Activated CD4-positive, CD25-positive, alpha-beta regulatory T cell treated with anti-CD3 and anti-CD28 coated beads, Interleukin-2, amount 50 U/mL, for 16 hours (primary cell): ENCODE results near the gene ATP2B3.

ENCODE experiments used
- DNase-seq: peaks from one replicate; pipeline ENCODE4 v3.0.0-alpha.2; 2020; ENCODE audit warnings: low read depth, low spot score

Gene ATP2B3

DNA sequence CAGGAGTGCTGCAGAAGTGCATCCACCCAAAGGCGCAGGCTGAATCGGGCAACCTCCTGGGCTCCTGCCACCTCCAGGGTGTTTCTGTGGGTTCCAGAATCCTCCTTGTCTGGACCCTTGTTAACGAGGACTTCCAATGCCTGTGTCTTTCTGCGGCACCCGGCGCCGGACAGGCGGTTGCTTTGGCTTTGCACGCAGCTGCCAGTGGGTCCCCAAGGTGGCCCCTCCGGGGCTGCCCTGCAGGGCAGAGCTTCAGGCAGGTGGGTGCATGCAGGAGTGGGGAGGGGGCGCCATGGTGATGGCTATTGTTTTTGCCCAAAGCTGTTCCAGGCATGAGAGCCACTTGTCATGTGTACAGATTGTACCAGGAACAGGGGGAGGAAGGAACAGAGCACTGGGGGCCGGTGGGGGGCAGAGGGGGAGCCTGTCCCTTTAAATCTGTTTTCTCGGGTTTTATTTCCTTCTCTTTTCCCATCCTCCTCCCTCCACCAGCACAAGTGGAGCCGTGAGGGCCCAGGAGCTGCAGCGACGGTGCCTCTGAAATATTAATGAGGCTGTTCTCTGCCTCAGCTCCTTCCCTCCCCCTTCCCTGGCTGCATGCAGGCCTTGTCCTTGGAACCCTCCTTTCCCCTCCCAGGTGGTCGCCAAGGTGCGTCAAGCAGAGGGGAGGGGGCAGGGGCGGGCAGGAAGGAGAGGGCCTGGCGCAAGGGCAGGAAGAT, 13.1 kb downstream of the ATP2B3 start:
- no peak for DNase-seq

DNA sequence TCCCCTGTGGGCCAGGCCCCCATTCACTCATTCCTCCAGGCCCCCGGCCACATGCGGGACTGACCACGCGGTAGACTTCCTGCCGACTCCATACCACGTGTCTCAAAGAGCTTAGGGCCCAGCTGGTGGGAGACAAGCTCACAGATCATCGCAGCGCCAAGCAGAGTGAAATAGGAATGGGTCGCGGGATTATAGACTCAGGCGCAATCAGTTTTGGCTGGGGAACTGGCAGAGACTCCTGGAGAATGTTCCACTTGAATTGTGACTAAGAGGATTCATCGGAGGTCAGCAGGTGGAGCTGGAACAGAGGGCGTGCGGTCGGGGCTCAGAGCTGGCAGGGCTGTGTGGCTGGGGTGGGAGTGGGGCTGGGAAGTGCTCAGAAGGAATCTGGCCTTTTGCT, 15.6 kb downstream of the ATP2B3 start:
- DNase-seq, result no peak

DNA sequence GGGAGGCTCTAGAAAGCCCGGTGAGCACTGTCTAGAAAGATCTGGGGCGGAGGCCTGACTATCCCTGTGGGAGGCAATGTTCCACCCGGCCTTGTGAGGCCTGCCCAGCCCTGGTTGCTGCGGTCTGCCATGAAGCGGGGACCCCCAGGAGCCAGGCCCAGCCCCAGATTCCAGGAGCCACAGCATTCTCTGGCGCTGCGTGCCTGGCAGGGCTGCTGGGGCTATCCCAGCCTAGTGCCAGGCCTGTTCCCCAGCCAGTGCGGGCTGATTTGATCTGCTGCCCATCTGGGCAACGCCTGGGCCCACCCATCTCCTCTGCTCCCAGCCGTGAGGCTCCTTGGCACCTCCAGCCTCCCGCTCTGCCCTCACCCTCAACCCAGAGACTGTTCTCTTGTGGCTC, 19.6 kb downstream of the ATP2B3 start:
- DNase-seq, result no peak

DNA sequence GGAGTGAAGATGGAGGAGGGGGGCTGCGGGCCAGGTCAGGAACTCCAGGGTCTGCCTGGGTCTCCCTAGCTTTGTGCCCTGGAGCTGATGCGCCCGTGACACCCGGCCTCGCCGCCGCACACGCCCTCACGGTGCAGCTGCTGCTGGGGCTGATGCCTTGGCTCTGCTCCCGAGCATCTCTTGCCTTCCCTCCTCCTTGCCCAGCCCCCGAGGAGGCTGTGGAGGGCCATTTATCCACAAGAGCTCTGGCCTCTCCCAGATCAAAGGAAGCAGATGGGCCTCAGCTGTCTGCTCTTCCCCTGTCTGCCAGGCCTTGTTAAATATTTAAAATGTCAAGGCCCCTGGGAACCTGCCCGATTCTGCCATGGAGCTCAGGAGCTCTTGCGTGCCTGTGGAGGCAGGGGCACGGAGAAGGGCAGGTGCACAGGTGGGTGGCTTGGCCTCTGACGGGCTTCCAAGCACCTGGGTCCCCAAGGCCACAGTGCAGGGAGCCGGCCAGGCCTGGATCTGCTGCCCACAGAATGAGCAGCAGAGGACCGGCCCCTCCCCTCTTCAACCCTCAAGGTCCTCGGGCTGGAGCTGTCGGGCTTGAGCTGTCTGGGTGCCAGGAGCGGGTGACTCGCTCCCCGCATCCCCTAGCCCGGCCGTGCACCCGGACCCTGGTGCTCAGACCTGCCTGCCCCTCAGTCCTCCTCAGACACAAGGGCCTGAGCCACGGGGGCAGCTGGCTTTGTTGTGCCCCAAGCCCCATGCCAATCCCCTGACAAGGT, 20.3 kb downstream of the ATP2B3 start:
- DNase-seq, result no peak

DNA sequence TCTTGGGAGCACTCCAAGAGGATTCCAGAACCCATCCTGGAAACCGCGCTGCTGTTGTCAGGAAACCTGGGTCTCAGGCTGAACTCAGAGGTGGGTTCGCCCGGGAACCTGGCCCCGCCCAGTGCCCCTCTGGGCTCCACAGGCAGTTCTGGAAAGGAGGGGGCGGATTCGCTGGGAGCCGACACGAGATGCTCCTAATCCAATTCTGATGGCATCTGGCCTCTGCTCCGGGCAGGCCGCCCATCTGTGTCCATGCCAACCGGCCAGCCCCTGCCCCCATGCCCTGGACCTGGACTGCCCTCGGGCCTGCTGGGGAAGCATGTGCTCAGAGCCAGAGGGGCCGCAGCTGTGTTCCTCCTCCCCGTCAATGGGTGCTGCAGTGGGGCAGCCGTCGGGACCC, 21.0 kb downstream of the ATP2B3 start:
- DNase-seq, result no peak

DNA sequence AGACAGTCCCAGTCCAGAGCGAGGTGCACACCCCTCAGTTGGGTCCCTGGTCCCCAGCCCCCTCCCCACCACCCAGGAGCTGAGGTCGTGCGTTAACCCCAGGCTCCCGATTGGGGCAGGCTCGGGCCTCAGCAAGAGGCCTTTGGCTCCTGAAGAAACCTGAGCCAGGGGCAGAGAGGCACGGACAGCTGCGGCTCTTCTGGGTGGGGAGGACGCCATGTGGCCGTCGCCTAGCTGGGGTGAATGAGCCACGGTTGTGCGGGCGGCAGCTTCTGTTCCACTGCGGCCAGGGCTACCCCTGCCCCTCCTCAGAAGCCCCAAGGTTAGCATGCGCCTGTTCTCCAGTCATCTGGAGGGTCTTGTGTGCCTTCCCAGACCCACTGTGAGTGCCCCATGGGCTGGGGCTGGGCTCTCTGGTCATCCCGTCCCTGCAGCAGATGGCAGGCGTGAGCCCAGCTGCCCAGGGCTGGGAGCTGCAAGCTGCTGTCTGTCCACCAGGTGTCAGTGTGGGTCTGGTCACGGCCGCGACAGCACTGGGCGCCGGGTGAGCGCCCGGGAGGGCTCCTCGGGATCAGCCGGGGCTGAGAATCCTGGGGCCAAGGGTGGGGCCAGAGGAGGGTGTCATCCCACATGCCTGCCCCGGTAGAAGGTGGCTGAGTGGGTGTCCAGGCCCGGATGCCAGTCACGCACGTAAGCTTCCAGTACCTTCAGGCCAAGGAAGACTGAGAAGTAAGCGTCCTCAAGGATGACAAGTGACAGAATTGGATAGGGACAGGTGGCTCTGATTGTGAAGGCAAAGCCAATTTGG, 21.9 kb downstream of the ATP2B3 start:
- peak; percentile 16 for DNase-seq

DNA sequence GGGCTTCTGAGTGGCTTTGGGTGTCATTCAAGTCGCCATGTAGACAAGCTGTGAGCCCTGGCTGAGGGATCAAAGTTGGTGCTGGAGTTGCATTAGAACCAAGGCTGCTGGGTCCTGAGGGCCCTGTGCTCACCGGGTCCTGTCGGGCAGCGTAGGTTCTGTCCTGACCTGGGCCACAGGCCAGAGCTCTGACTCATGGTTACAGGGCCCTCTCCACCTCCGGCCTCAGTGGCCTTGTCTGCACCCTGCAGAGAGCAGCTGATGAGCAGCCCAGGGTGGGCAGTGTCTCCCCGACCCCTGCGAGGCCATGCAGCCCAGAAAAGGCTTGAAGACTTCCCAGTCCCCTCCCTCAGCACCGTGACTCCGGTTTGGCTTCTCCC, 22.5 kb downstream of the ATP2B3 start:
- DNase-seq, result no peak

DNA sequence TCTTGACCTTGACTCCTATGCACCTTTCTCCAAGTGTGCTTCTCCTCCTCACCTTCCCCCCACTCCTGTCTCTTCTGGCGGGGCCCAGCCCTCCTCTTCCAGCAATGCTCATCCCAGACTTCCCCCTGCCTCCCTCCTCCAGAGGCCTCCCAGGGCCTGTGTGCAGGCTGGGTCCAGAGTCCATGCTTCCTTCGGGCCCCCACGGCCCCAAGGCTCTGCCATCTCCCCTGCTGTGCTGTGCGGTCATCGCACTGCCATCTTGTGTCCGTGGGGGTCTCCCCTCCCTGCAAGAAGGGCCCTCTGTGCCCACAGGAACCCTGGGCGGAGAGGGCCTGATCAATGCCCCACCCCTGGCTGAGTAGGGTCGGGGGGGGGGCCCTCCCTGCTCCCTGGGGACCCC, 27.3 kb downstream of the ATP2B3 start:
- DNase-seq, result no peak

DNA sequence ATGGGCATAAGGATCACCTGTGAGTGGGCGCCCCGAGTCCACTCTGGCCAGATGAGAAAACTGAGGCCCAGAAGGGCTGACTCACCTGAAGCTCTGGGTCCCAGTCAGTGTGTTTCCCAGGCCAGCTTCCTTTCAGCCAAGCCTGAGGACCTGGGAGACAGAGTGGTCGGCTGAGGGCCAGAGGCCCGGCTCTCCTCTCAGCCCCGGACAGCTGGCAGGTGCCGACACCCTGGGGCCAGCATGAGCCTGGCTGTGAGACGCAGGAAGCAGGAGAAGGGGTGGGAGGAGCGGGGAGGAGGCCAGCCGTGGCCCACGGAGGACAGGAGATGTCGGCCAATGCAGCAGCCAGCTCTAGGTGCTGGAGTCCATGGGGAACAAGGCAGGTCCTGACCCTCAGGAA, 28.9 kb downstream of the ATP2B3 start:
- DNase-seq, result no peak

DNA sequence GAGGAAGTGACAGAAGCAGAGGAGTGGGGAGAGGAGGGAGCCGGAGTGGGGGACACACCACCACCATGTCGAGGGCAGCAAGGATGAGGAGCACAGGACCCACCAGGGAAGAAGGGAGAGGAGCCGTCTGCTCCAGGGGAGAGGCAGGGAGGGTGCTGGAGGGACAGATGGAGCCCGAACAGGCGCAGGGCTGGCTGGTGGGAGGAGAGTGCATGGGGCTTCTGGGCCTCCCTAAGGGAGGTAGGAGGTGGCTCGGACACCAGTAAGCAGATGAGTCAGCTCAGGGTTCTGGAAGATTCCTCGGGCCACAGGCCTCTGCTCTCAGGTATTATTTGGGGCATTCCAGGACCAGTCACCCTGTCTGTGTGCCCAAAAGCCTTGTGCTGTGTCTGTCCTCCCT, 29.8 kb downstream of the ATP2B3 start:
- no peak for DNase-seq

DNA sequence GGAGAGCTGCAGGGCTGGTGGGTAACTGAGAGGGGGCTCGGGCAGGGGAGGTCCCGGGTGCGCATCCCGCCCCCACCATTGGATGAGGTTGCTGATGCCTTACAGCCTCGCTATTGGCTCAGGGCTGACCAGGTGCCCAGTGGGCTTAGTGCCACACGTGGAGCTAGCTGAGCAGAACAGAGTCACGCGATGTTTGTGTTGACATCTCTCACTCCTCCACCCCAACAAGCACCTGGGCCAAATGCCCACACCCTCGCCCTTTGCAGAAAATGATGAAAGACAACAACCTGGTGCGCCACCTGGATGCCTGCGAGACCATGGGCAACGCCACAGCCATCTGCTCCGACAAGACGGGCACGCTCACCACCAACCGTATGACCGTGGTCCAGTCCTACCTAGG, 31.8 kb downstream of the ATP2B3 start:
- no peak for DNase-seq

DNA sequence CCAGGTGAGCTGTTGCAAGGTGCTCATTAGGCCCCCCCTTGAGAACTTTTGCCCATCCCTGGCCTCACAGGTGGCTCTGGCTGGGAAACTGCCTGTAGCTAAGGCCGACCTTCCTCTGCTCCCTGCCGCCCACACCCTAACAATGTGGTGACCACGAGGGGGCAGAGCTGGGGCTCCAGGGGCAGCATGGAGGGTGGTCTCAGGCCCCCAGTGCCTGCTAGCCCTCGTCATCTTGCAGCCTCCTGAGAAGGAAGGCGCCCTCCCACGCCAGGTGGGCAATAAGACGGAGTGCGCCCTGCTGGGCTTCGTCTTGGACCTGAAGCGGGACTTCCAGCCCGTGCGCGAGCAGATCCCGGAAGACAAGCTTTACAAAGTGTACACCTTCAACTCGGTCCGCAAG, 32.4 kb downstream of the ATP2B3 start:
- DNase-seq, result no peak

DNA sequence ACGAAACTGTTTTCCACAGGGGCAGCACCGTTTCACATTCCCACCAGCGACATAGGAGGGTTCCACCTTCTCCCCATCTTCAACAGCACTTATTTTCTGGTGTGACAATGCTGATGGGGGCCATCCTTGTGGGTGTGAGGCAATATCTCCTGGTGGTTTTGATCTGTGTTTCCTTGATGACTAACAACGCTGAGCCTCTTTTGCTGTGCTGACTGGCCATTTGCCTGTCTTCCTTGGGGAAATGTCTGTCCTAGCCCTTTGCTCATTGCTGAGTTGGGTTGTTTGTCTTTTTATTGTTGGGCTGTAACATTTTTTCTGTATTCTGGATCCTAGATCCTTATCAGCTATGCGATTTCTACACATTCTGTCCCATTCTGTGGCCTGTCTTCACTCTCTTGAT, 33.7 kb downstream of the ATP2B3 start:
- no peak for DNase-seq

DNA sequence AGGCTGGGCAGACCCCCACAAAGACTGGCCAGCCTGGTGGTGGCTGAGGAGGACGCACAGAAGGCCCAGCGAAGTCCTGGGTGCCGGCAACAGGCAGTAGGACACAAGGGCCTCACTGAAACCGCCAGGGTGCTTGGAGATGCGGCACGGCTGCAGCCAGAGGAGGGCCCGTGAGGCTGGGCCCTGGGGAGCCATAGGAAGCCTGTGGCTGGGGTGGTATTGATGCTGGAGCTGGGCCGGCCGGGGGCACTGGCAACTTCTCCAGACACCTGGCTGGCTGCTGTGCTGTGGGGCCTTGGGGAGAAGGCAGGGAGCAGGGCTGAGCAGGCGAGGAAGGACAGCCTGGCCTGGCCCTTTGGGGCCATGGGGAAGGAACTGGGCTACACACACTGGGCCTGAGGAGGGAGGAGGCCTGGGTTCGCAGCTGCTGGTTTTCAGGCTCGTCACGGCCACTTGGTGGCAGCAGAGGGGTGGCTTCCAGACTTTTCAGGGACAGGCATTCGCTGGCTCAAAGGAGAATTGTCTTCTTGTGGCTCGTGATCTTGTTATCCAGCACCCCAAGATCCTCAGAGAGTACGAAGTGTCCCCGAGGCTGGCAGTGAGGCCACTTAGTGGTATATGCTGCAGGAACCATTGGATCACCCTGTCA, 37.2 kb downstream of the ATP2B3 start:
- DNase-seq, result peak; percentile 13

DNA sequence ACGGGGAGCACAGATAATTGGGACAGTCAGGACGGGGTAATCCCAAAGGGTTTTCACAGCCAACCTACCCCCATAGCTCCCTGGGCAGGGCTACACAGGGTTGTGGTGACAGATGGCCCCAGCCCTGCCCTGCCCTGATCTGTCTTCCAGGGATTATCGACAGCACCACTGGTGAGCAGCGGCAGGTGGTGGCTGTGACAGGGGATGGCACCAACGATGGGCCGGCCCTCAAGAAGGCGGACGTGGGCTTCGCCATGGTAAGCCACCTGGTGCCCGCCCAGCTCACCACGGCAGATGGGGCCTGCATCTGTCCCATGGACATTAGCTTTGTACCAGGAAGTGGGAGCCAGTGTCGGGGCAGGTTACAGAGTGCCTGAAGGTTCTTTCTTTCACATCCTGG, 39.3 kb downstream of the ATP2B3 start:
- DNase-seq, result no peak

DNA sequence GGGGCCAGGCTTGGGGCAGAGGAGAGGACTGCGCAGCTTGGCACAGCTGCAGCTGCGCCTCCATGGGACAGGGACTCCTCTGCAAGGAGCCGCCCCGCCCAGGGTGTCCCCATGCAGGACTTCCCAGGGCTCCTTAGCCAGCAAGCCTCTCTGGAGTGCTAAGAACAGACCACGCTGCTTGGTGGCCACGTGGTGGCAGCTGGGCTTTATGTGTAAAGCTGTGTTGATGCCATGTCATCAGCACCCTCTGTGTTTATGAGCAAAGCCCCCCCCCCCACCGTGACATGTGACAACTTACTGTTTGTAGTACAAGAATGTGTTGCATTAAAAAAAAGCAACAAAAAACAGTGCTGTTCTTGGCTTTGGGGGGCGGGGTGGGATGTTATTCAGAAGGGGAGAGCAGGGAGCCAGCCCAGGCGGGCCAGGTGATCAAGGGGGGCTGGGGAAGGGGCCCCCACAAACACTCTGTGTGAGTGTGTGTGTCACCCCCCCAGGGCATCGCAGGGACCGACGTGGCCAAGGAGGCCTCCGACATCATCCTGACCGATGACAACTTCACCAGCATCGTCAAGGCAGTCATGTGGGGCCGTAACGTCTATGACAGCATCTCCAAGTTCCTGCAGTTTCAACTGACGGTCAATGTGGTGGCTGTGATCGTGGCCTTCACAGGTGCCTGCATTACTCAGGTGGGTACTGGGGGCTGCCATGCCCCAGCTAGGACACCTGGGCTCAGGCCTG, 40.3 kb downstream of the ATP2B3 start:
- no peak for DNase-seq

DNA sequence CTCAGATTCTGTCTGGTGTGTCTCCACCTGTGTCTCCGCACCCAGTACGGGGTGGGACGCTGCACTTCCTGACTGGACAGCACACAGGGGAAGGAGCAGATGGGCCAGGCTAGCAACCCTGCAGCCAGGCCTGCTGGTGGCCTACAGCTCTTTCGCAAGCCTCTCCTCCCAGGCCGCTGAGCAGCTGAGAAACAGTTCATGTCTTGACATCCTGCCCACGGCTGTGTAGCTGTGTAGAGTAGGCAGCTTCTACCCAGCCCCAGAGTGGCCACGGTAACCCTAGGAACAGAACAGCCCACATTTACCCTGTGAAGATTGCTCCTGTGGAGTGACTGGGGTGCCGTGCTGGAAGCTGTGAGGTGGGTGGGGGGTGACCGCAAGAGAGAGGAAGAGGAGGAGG, 42.6 kb downstream of the ATP2B3 start:
- no peak for DNase-seq

DNA sequence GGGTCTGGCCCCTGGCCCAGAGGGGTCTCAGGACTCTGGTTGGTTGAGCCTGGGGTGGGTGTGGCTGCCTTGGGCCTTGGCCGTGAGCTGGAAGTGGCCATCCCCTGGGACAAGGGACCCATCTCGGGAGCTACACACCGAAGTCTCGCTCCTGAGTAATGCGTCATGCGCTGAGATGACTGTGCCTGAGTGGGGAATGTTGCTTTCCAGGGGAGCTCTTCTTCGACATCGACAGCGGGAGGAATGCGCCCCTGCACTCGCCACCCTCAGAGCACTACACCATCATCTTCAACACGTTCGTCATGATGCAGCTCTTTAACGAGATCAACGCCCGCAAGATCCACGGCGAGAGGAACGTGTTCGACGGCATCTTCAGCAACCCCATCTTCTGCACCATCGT, 43.0 kb downstream of the ATP2B3 start:
- no peak for DNase-seq

DNA sequence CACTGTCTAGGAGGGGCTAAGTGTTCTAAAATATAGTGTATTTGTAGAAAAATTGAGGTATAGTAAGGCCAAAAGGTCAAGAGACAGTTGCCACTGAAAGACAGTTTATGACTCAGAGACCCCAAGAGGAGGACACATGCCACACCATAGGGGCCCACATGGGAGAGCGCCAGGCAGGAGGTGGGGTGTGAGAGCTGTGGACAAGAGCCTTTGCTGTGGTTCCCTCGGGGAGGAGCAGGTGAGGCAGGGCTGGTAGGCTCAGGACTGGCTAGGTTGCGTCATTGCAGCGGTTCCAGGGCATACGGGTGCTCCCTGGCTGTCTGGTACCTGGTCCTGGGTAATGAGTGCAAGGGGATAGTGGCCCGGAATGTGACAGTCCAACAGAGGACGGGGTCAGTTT, 43.9 kb downstream of the ATP2B3 start:
- DNase-seq, result no peak

DNA sequence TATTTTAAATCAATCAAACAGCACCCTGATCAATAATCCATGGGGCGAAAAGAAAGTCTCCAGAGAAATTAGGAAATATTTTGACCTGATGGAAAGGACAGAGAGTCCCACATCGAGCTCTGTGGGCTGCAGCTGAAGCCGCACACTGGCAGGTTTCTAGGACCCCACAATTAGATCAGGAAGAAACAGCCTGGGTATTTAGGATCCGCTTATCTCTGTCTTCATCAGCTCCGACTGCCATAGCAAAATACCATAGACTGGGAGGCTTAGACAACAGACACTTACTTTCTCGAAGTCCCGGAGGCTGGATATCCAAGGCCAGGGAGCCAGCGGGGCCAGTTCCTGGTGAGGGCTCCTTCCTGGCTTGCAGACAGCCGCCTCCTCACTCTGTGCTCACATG, 45.1 kb downstream of the ATP2B3 start:
- no peak for DNase-seq

DNA sequence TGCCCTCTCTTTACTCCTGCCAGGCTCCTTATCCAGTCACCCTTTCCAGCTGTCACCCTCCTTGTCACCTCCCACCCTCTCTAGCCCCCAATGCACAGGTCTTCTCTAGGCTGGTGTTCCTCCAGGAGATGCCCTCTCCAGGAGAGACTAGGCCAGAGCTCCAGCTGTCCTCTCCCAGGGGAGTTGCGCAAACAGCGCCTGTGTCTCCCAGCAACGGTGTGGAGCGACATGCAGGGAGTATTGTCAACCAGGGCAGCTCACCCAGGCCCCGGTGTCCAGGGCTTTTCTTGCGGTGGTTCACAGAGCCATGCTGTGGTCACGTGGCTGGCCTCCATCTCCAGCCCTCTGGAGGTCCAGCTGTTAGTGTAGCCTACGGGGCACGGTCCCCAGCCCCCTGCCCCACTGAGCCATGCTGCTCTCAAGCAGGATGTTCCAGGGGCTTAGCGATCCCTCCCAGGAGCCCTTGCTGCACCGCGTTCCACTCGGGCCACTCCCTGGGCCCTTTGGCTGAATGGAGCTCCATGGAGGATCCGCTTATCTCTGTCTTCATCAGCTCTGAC, 46.7 kb downstream of the ATP2B3 start:
- DNase-seq, result no peak
